Trophoblast cell (in vitro differentiated cells and primary cell): ENCODE data around the gene SETD1B.

Source experiments
- DNase-seq, 2 donors: peaks; one replicate each; pipeline ENCODE4 v3.0.0-alpha.2; 2016
- H2AFZ ChIP-seq: 2 replicates; pipeline ENCODE4 v1.6.1; 2013; ENCODE audit warnings: low read length, moderate library complexity, mild to moderate bottlenecking; ENCODE audit not compliant: insufficient read depth, poor library complexity
- H2AK5ac ChIP-seq: 2 replicates; pipeline ENCODE4 v1.6.1; 2013; ENCODE audit warnings: mild to moderate bottlenecking, low read length
- H2BK120ac ChIP-seq: 2 replicates; pipeline ENCODE4 v1.6.1; 2013; ENCODE audit warnings: low read length, mild to moderate bottlenecking, moderate library complexity; ENCODE audit not compliant: insufficient read depth, poor library complexity
- H2BK12ac ChIP-seq: 2 replicates; pipeline ENCODE4 v1.6.1; 2013; ENCODE audit warnings: mild to moderate bottlenecking, low read length, moderate library complexity
- H2BK5ac ChIP-seq: 2 replicates; pipeline ENCODE4 v1.6.1; 2013; ENCODE audit warnings: low read length, low read depth, moderate library complexity, mild to moderate bottlenecking; ENCODE audit not compliant: poor library complexity
- H3K14ac ChIP-seq: 2 replicates; pipeline ENCODE4 v1.6.1; 2013; ENCODE audit warnings: mild to moderate bottlenecking, low read length
- H3K18ac ChIP-seq: 2 replicates; pipeline ENCODE4 v1.6.1; 2013; ENCODE audit warnings: mild to moderate bottlenecking, low read length
- H3K23ac ChIP-seq: 2 replicates; pipeline ENCODE4 v1.6.1; 2013; ENCODE audit warnings: low read length
- H3K27ac ChIP-seq: 2 replicates; pipeline ENCODE4 v1.5.1; 2013; ENCODE audit warnings: low read depth, mild to moderate bottlenecking, inconsistent platforms, low read length, moderate library complexity
- H3K27me3 ChIP-seq: 2 replicates; pipeline ENCODE4 v1.6.1; 2013; ENCODE audit warnings: inconsistent platforms, mild to moderate bottlenecking, low read length, moderate library complexity; ENCODE audit not compliant: insufficient read depth
- H3K36me3 ChIP-seq, 2 experiments: 1 replicate in 1 of 2; 2 replicates in 1 of 2; pipeline ENCODE4 v1.6.1; 2013; ENCODE audit warnings: low read length in 2 of 2, mild to moderate bottlenecking in 2 of 2, moderate library complexity in 1 of 2; ENCODE audit not compliant: insufficient read depth in 2 of 2, control insufficient read depth in 1 of 2
- H3K4ac ChIP-seq: 2 replicates; pipeline ENCODE4 v1.6.1; 2013; ENCODE audit warnings: low read depth, mild to moderate bottlenecking, low read length, moderate library complexity
- H3K4me1 ChIP-seq, 2 experiments: 1 replicate in 1 of 2; 2 replicates in 1 of 2; pipeline ENCODE4 v1.6.1; 2013; ENCODE audit warnings: low read length in 2 of 2, mild to moderate bottlenecking in 2 of 2, moderate library complexity in 1 of 2; ENCODE audit not compliant: insufficient read depth in 2 of 2, control insufficient read depth in 1 of 2
- H3K4me2 ChIP-seq: 2 replicates; pipeline ENCODE4 v1.6.1; 2013; ENCODE audit warnings: inconsistent platforms, mild to moderate bottlenecking, low read length, moderate library complexity
- H3K4me3 ChIP-seq: 2 replicates; pipeline ENCODE4 v1.5.1; 2013; ENCODE audit warnings: mild to moderate bottlenecking, low read depth, low read length, inconsistent platforms
- H3K79me1 ChIP-seq: one replicate; pipeline ENCODE4 v1.6.1; 2013; ENCODE audit warnings: low read length
- H3K79me2 ChIP-seq: 2 replicates; pipeline ENCODE4 v1.6.1; 2013; ENCODE audit warnings: low read length, mild to moderate bottlenecking; ENCODE audit not compliant: control insufficient read depth, insufficient read depth, poor library complexity
- H3K9ac ChIP-seq: 2 replicates; pipeline ENCODE4 v1.6.1; 2013; ENCODE audit warnings: mild to moderate bottlenecking, low read length
- H3K9me3 ChIP-seq: 2 replicates; pipeline ENCODE4 v1.6.1; 2013; ENCODE audit warnings: low read depth, mild to moderate bottlenecking, control low read depth, inconsistent platforms, low read length; ENCODE audit not compliant: insufficient read depth
- H4K12ac ChIP-seq: 2 replicates; pipeline ENCODE4 v1.6.1; 2013; ENCODE audit warnings: low read depth, mild to moderate bottlenecking, low read length, moderate library complexity
- H4K8ac ChIP-seq: 2 replicates; pipeline ENCODE4 v1.6.1; 2013; ENCODE audit warnings: low read depth, mild to moderate bottlenecking, low read length, moderate library complexity
- H4K91ac ChIP-seq: one replicate; pipeline ENCODE4 v1.6.1; 2013; ENCODE audit warnings: low read depth, mild to moderate bottlenecking, low read length, moderate library complexity
- whole genome bisulfite sequencing: extraction: QIAGEN DNeasy Blood & Tissue Kit; methylation state at CpG from one replicate; pipeline ENCODE4 v1.1.7; 2013; ENCODE audit warnings: missing lambda C conversion rate; ENCODE audit not compliant: insufficient read length, insufficient coverage; ENCODE audit errors: extremely low coverage; 5-methylcytosine and 5-hydroxymethylcytosine counted together

Gene SETD1B

DNA sequence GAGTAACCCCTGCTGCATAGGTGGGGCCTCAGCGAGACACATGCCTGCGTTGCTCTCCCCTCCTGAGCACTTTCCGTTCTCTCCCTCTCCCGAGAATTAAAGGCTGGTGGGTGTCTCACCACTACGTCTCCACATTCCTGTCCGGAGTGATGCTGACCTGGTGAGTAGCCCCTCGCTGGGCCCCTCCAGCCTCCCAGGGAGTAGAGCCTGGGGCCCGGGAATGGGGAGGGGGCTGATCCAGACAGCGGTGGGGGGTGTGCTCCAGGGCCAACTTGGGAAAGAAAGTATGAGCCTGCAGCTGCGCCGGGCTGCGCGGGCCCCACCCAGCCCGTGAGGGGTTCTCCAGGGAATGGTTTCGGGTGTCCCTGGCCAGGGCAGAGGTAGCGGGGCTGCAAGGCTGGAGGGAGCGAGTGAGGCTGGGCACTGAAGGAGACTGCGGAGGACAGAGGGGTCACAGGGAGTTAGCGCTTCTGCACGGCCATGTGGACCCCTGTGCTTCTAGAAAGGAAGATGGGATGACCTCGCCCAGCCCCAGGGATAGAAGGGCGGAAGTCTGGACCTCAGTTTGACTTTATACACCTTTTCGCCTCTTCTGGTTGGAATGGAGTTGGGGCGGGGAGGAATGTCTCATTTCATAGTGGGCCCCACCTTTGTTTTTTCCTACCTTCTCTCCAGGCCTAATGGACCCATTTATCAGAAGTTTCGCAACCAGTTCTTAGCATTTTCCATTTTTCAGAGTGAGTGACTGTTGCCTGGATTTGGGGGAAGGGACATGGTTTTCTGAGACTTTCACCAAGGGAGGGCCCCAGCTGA, 32.8 kb upstream of the SETD1B start:
- Histone ChIP-seq H3K18ac (no peak overlapping the region), H3K79me2 (no peaks in the 10 kb centered on the region), H3K36me3 (peaks cover 0 to 5% of the 10 kb centered on the region in 2 experiments), H2AK5ac (no peak overlapping the region), H3K4me3 (no peak overlapping the region), H2BK12ac (no peak overlapping the region), H3K23ac (no peak overlapping the region), H3K4me2 (no peak overlapping the region), H3K27me3 (no peaks in the 10 kb centered on the region), H3K14ac (no peak overlapping the region), H2BK5ac (no peak overlapping the region), H2AFZ (no peak overlapping the region), H3K79me1 (peaks cover 6% of the 10 kb centered on the region), H3K9me3 (no peaks in the 10 kb centered on the region), H3K4ac (no peak overlapping the region), H2BK120ac (no peak overlapping the region), H3K27ac (no peak overlapping the region), H4K91ac (no peak overlapping the region), H4K12ac (no peak overlapping the region), H3K4me1 (peaks cover 20 to 29% of the 10 kb centered on the region in 2 experiments), H3K9ac (no peak overlapping the region), H4K8ac (no peak overlapping the region)
- no CpG with 5 or more reads among the region's 25 CpGs for WGBS
- no peak for DNase-seq

DNA sequence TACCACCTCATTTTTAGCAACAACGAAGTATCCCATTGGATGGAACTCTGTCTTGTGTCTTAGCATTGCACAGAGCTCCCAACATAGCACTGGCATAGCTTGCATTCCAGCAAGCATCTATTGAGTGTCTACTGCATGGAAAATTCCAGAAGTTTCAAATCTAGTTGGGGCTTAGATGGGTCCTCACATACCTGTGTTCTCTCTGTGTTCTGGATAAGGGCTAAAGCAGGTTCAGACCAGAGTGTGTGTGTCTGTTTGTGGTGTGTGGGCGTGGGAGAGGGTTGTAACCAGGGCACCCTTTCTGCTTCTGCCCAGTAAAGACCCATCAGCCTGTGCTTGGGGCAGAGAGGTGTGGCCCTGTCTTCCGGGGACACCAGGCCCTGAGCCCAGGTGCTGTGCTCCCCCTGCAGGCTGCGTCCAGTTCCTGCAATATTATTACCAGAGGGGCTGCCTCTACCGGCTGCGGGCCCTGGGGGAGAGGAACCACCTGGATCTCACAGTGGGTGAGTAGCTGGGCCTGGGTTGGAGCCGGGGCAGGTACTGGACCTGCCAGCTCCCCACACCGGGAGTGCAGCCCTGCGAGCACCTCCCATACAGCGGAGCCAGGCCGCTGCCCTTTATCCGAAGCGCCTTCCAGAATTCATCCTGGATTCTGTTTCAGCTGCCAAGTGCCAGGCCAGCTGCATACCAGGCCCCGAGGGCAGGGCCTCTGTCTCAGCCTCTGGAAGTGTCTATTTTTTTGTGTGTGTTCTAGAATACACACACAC, 30.6 kb upstream of the SETD1B start:
- H3K4ac ChIP-seq, result no peak overlapping the region
- no peak overlapping the region for H2AK5ac ChIP-seq
- H2BK12ac ChIP-seq, result peak overlapping the region; percentile 78
- H3K27me3 ChIP-seq, result no peaks in the 10 kb centered on the region
- H3K14ac ChIP-seq, result no peak overlapping the region
- no peak overlapping the region for H3K23ac ChIP-seq
- H3K36me3 ChIP-seq, result peaks cover 0 to 8% of the 10 kb centered on the region in 2 experiments
- peaks cover 6% of the 10 kb centered on the region for H3K79me1 ChIP-seq
- H4K91ac ChIP-seq, result peak overlapping the region; percentile 1
- H3K4me1 ChIP-seq, result peaks cover 20 to 29% of the 10 kb centered on the region in 2 experiments
- no peak overlapping the region for H3K9ac ChIP-seq
- H4K12ac ChIP-seq, result no peak overlapping the region
- H2BK120ac ChIP-seq, result peak overlapping the region; percentile 41
- H3K9me3 ChIP-seq, result peaks cover 2% of the 10 kb centered on the region
- H3K79me2 ChIP-seq, result no peaks in the 10 kb centered on the region
- no CpG with 5 or more reads among the region's 14 CpGs for WGBS
- DNase-seq, result peak; percentile 63 to 81
- peak overlapping the region; percentile 46 for H4K8ac ChIP-seq
- H3K27ac ChIP-seq, result peak overlapping the region; percentile 24
- peak overlapping the region; percentile 59 for H3K18ac ChIP-seq
- H2BK5ac ChIP-seq, result no peak overlapping the region
- no peak overlapping the region for H3K4me2 ChIP-seq
- H2AFZ ChIP-seq, result peak overlapping the region; percentile 79
- H3K4me3 ChIP-seq, result no peak overlapping the region

DNA sequence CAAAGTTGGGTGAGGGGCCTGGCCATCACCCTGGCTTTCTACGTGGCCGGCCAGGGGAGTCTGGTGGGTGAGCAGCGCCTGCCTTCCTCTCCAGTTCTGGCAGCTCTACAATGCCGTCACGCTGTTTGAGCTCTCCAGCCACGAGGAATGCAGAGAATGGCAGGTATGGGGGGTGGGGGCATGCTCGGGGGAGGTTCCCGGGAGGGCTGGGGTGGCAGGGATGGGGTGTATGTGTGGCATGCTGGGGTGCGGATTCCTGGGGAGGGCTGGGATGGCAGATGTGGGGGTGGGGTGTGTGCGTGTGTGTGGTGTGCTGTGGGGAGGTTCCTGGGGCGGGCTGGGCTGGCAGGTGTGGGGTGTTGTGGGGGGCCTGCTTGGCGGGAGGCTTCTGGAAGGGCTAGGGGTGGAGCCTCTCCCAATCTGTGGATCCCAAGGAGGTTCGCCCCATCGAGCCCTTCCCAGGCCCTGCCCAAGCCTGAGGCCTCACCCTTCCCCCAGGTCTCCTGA, 28.8 kb upstream of the SETD1B start:
- Histone ChIP-seq H3K9me3 (peaks cover 2% of the 10 kb centered on the region), H2AFZ (no peak overlapping the region), H2BK12ac (no peak overlapping the region), H3K27ac (peak overlapping the region; percentile 1), H2AK5ac (no peak overlapping the region), H2BK120ac (no peak overlapping the region), H4K91ac (peak overlapping the region; percentile 55), H3K27me3 (no peaks in the 10 kb centered on the region), H3K23ac (no peak overlapping the region), H3K4ac (no peak overlapping the region), H3K79me1 (peaks cover 6% of the 10 kb centered on the region), H3K18ac (no peak overlapping the region), H3K9ac (no peak overlapping the region), H4K12ac (no peak overlapping the region), H3K4me1 (peaks cover 20 to 24% of the 10 kb centered on the region in 2 experiments), H3K4me2 (no peak overlapping the region), H3K79me2 (no peaks in the 10 kb centered on the region), H2BK5ac (no peak overlapping the region), H3K4me3 (no peak overlapping the region), H4K8ac (no peak overlapping the region), H3K14ac (peak overlapping the region; percentile 65), H3K36me3 (peaks cover 5 to 13% of the 10 kb centered on the region in 2 experiments)
- no peak for DNase-seq
- WGBS, result no CpG with 5 or more reads among the region's 14 CpGs

DNA sequence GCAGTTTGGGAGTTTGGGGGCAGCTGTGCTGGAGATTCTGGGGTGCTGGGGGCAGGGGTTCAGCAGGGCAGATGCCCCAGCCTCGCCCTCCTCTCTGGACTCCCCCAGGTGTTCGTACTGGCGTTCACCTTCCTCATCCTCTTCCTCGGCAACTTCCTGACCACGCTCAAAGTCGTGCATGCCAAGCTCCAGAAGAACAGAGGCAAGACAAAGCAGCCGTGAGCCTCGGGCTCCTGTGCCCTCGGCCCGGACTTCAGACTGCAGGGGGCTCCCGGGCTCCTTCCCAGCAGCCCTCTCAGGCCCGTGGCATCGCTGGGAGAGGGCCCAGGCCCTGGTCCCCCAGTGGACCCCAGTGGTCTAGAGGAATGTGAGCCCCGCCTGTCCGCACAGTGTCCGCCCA, 28.3 kb upstream of the SETD1B start:
- H2AFZ ChIP-seq, result no peak overlapping the region
- no peak overlapping the region for H3K18ac ChIP-seq
- no peak overlapping the region for H3K9ac ChIP-seq
- no peak for DNase-seq
- peak overlapping the region; percentile 61 for H2BK12ac ChIP-seq
- peak overlapping the region; percentile 1 for H3K27ac ChIP-seq
- H2BK5ac ChIP-seq, result no peak overlapping the region
- H3K14ac ChIP-seq, result no peak overlapping the region
- no peaks in the 10 kb centered on the region for H3K79me2 ChIP-seq
- H4K91ac ChIP-seq, result peak overlapping the region; percentile 15
- no CpG with 5 or more reads among the region's 16 CpGs for WGBS
- H3K36me3 ChIP-seq, result peaks cover 8 to 16% of the 10 kb centered on the region in 2 experiments
- no peak overlapping the region for H3K23ac ChIP-seq
- H2BK120ac ChIP-seq, result peak overlapping the region; percentile 10
- peaks cover 16 to 19% of the 10 kb centered on the region in 2 experiments for H3K4me1 ChIP-seq
- peaks cover 6% of the 10 kb centered on the region for H3K79me1 ChIP-seq
- H3K4ac ChIP-seq, result no peak overlapping the region
- H3K4me3 ChIP-seq, result no peak overlapping the region
- H3K27me3 ChIP-seq, result no peaks in the 10 kb centered on the region
- peak overlapping the region; percentile 19 for H4K12ac ChIP-seq
- H4K8ac ChIP-seq, result no peak overlapping the region
- peak overlapping the region; percentile 49 for H2AK5ac ChIP-seq
- H3K9me3 ChIP-seq, result peaks cover 2% of the 10 kb centered on the region
- no peak overlapping the region for H3K4me2 ChIP-seq
